GM23248 (cell line): ENCODE results near the gene CCT6A. TPM values are rescaled to one million over a fixed set of nuclear protein-coding genes. Genes with fewer than 3 reads are reported as not detected.

ENCODE experiments used
- DNase-seq: peaks from one replicate; pipeline ENCODE4 v3.0.0-alpha.2; 2015
- H2AFZ ChIP-seq: fragments of 200-600 bp; sonication (generic); 2 replicates; pipeline ENCODE4 v1.6.1; 2016; ENCODE audit warnings: antibody characterized with exemption
- H3F3A ChIP-seq: fragments of 200-600 bp; sonication (generic); 2 replicates; pipeline ENCODE4 v1.6.1; 2016; ENCODE audit warnings: mild to moderate bottlenecking, antibody characterized with exemption, mixed run types; ENCODE audit not compliant: insufficient read depth
- H3K27ac ChIP-seq: fragments of 200-600 bp; sonication (generic); 2 replicates; pipeline ENCODE4 v1.5.1; 2016; ENCODE audit warnings: mild to moderate bottlenecking
- H3K27me3 ChIP-seq: fragments of 200-600 bp; sonication (generic); replicated peaks from 2 replicates; pipeline ENCODE4 v1.6.1; 2016; ENCODE audit warnings: mild to moderate bottlenecking; ENCODE audit not compliant: insufficient read depth
- H3K36me3 ChIP-seq: fragments of 200-600 bp; sonication (generic); 2 replicates; pipeline ENCODE4 v1.6.1; 2016; ENCODE audit warnings: low read depth, mild to moderate bottlenecking
- H3K4me1 ChIP-seq: fragments of 200-600 bp; sonication (generic); 2 replicates; pipeline ENCODE4 v1.6.1; 2016; ENCODE audit warnings: mild to moderate bottlenecking; ENCODE audit not compliant: insufficient read depth
- H3K4me2 ChIP-seq: fragments of 200-600 bp; sonication (generic); one replicate; pipeline ENCODE4 v1.6.1; 2016; ENCODE audit warnings: mild to moderate bottlenecking; ENCODE audit not compliant: unreplicated experiment
- H3K4me3 ChIP-seq: fragments of 200-600 bp; sonication (generic); 2 replicates; pipeline ENCODE4 v1.5.1; 2016; ENCODE audit warnings: mild to moderate bottlenecking
- H3K79me2 ChIP-seq: fragments of 200-600 bp; sonication (generic); 2 replicates; pipeline ENCODE4 v1.6.1; 2016; ENCODE audit warnings: mild to moderate bottlenecking; ENCODE audit not compliant: insufficient read depth
- H3K9ac ChIP-seq: fragments of 200-600 bp; sonication (generic); 2 replicates; pipeline ENCODE4 v1.6.1; 2016; ENCODE audit warnings: mild to moderate bottlenecking
- H3K9me2 ChIP-seq: fragments of 200-600 bp; sonication (generic); 2 replicates; pipeline ENCODE4 v1.6.1; 2016; ENCODE audit warnings: mixed run types, mild to moderate bottlenecking, moderate library complexity; ENCODE audit not compliant: insufficient read depth
- H3K9me3 ChIP-seq: fragments of 200-600 bp; sonication (generic); one replicate; pipeline ENCODE4 v1.6.1; 2017; ENCODE audit warnings: low read depth
- H4K20me1 ChIP-seq: fragments of 200-600 bp; sonication (generic); 2 replicates; pipeline ENCODE4 v1.6.0; 2016; ENCODE audit not compliant: insufficient read depth
- EZH2 ChIP-seq: fragments of 200-600 bp; sonication (generic); IDR thresholded peaks from 2 replicates; pipeline ENCODE4 v1.6.1; 2018; ENCODE audit warnings: antibody characterized with exemption, mild to moderate bottlenecking; ENCODE audit not compliant: insufficient read depth, poor library complexity, severe bottlenecking
- EZH2phosphoT487 ChIP-seq: fragments of 200-600 bp; sonication (generic); IDR thresholded peaks from 2 replicates; pipeline ENCODE4 v1.6.1; 2018; ENCODE audit warnings: antibody characterized with exemption, moderate library complexity, mild to moderate bottlenecking, low read depth; ENCODE audit not compliant: insufficient read depth
- WGBS, 2 experiments: methylation state at CpG; one replicate each; pipeline ENCODE4 v1.1.6; 2015 to 2017; ENCODE audit warnings: low lambda C conversion rate in 2 of 2, low coverage in 1 of 2; ENCODE audit errors: missing lambda C conversion rate in 2 of 2; 5-methylcytosine and 5-hydroxymethylcytosine counted together
- in situ Hi-C: fragments of 300-500 bp; cut with MboI; formaldehyde crosslinking; loops from 2 replicates; pipeline ENCODE4 v1.15.0; 2020
- polyA plus RNA-seq: library from polyadenylated mRNA; unstranded; fragments of >200 nt; fragmentation: Nextera tagmentation; extraction: Ambion mirVana; gene quantifications from 2 replicates; pipeline ENCODE4 v1.2.1, GENCODE V29; 2016
- total RNA-seq: library from RNA; depleted of rRNA; stranded (reverse); fragments of >200 nt; shearing (Covaris generic); gene quantifications from 2 replicates; pipeline ENCODE4 v1.2.3, GENCODE V29; 2014

CCT6A gene
- total and polyA plus RNA-seq, 2 experiments from 2014 or later = 113 to 148 TPM

- no peaks in the 10 kb centered on the region for H4K20me1 ChIP-seq
- H3K27ac ChIP-seq = no peak overlapping the region
- no peak overlapping the region for H2AFZ ChIP-seq
- H3K4me1 ChIP-seq = peaks cover 7% of the 10 kb centered on the region; the same call in 1 of the 2 replicates
- H3K9ac ChIP-seq = no peak overlapping the region
- in situ Hi-C loops = no loop called here
- no peak for DNase-seq
- H3K4me3 ChIP-seq = no peak overlapping the region
- 93 to 95% methylated on average over 25 to 29 of the region's 29 CpGs for WGBS, 2 experiments
- no peaks in the 10 kb centered on the region for H3F3A ChIP-seq
- no peaks in the 10 kb centered on the region for H3K79me2 ChIP-seq
- H3K9me3 ChIP-seq = no peaks in the 10 kb centered on the region
- no peak overlapping the region for H3K4me2 ChIP-seq
- H3K36me3 ChIP-seq = no peaks in the 10 kb centered on the region; the same call in 1 of the 2 replicates
- H3K27me3 ChIP-seq = no peaks in the 10 kb centered on the region
- H3K9me2 ChIP-seq = no peaks in the 10 kb centered on the region
- no peak for TF ChIP-seq EZH2phosphoT487
- TF ChIP-seq EZH2 = no peak
These were observed 30.2 kb downstream of the CCT6A start for GRCh38 chr7:56081626-56082340.

GRCh38 chr7:56083150-56083785 lies 31.7 kb downstream of the CCT6A start:
- H3F3A ChIP-seq = no peaks in the 10 kb centered on the region
- H3K9me3 ChIP-seq = no peaks in the 10 kb centered on the region
- no peak for DNase-seq
- peaks cover 7% of the 10 kb centered on the region; the same call in 1 of the 2 replicates for H3K4me1 ChIP-seq
- no peaks in the 10 kb centered on the region; the same call in 1 of the 2 replicates for H3K36me3 ChIP-seq
- H3K9ac ChIP-seq = no peak overlapping the region
- in situ Hi-C loops = no loop called here
- 43 to 44% methylated on average over 12 to 13 of the region's 13 CpGs for WGBS, 2 experiments
- H2AFZ ChIP-seq = no peak overlapping the region
- TF ChIP-seq EZH2 = no peak
- no peak for TF ChIP-seq EZH2phosphoT487
- H3K79me2 ChIP-seq = no peaks in the 10 kb centered on the region
- H3K27me3 ChIP-seq = no peaks in the 10 kb centered on the region
- H3K27ac ChIP-seq = no peak overlapping the region
- H3K4me3 ChIP-seq = no peak overlapping the region
- H3K4me2 ChIP-seq = no peak overlapping the region
- no peaks in the 10 kb centered on the region for H3K9me2 ChIP-seq
- H4K20me1 ChIP-seq = no peaks in the 10 kb centered on the region

- Histone ChIP-seq H3K27me3 (no peaks in the 10 kb centered on the region), H3K4me2 (no peak overlapping the region), H2AFZ (no peak overlapping the region), H3K9me3 (no peaks in the 10 kb centered on the region), H3K4me3 (no peak overlapping the region), H3F3A (no peaks in the 10 kb centered on the region), H3K36me3 (no peaks in the 10 kb centered on the region), H4K20me1 (no peaks in the 10 kb centered on the region), H3K4me1 (no peaks in the 10 kb centered on the region), H3K27ac (no peak overlapping the region), H3K79me2 (no peaks in the 10 kb centered on the region), H3K9ac (no peak overlapping the region), H3K9me2 (no peaks in the 10 kb centered on the region)
- no peak for TF ChIP-seq EZH2phosphoT487
- TF ChIP-seq EZH2 = no peak
- 85 to 87% methylated on average over 7 of the region's 7 CpGs for WGBS, 2 experiments
- in situ Hi-C loops = no loop called here
- no peak for DNase-seq
These were observed 35.2 kb downstream of the CCT6A start for GRCh38 chr7:56086761-56087160.

GRCh38 chr7:56087445-56087844 lies 35.9 kb downstream of the CCT6A start:
- in situ Hi-C loops = no loop called here

More at GRCh38 chr7:56087445-56087844, 35.9 kb downstream of the CCT6A start:
- DNase-seq = no peak
- Histone ChIP-seq H3K27ac (no peak overlapping the region), H3K9me2 (no peaks in the 10 kb centered on the region), H3F3A (peaks cover 3% of the 10 kb centered on the region; the same call in 1 of the 2 replicates), H2AFZ (no peak overlapping the region), H3K9me3 (no peaks in the 10 kb centered on the region), H3K4me3 (no peak overlapping the region), H3K9ac (no peak overlapping the region), H3K27me3 (no peaks in the 10 kb centered on the region), H3K4me2 (no peak overlapping the region), H4K20me1 (no peaks in the 10 kb centered on the region), H3K79me2 (no peaks in the 10 kb centered on the region), H3K4me1 (peaks cover 3% of the 10 kb centered on the region), H3K36me3 (no peaks in the 10 kb centered on the region)
- no peak for TF ChIP-seq EZH2
- no peak for TF ChIP-seq EZH2phosphoT487
- WGBS, 2 experiments = 88 to 90% methylated on average over 16 of the region's 16 CpGs
